WTC11 (cell line): Measurements from ENCODE around the gene ZFYVE28. TPM values are rescaled to one million over a fixed set of nuclear protein-coding genes. Genes with fewer than 3 reads are reported as not detected.

Source experiments
- ATAC-seq: fragments of 200-7000 bp; cut with Tn5 transposase; 2 replicates; pipeline ENCODE4 v1.10.0; 2021; ENCODE audit warnings: mild to moderate bottlenecking, moderate library complexity
- CTCF ChIA-PET: fragments of 300-600 bp; sonication (Branson Sonifier 250); formaldehyde crosslinking; loops from one replicate; lab custom pipeline; 2021; ENCODE audit warnings: antibody characterized with exemption; lab: Charles Lee
- POLR2A ChIA-PET: fragments of 350-600 bp; sonication (Branson Sonifier 250); formaldehyde crosslinking; loops from one replicate; lab custom pipeline; 2021; ENCODE audit warnings: antibody characterized with exemption; lab: Charles Lee
- DNase-seq: peaks from one replicate; pipeline ENCODE4 v3.0.0; 2021; ENCODE audit warnings: low spot score
- H3K27ac Mint-ChIP-seq: 2 replicates; pipeline ENCODE4 v1.8.0; 2021; ENCODE audit warnings: mixed read lengths
- H3K27me3 Mint-ChIP-seq: 2 replicates; pipeline ENCODE4 v1.8.0; 2021; ENCODE audit warnings: low read depth, mild to moderate bottlenecking, moderate library complexity, mixed read lengths
- H3K36me3 Mint-ChIP-seq: 2 replicates; pipeline ENCODE4 v1.8.0; 2021; ENCODE audit warnings: mixed read lengths
- H3K4me1 Mint-ChIP-seq: 2 replicates; pipeline ENCODE4 v1.8.0; 2022; ENCODE audit warnings: mixed read lengths
- H3K4me3 Mint-ChIP-seq: 2 replicates; pipeline ENCODE4 v1.8.0; 2021; ENCODE audit warnings: mild to moderate bottlenecking, moderate library complexity, mixed read lengths
- H3K9me3 Mint-ChIP-seq: 2 replicates; pipeline ENCODE4 v1.8.0; 2021; ENCODE audit warnings: mixed read lengths
- CDX4 ChIP-seq: fragments of 250-450 bp; sonication (Bioruptor Pico); IDR thresholded peaks from 2 replicates; pipeline ENCODE4 v1.9.0; 2021; ENCODE audit warnings: moderate library complexity, mild to moderate bottlenecking, inconsistent platforms, borderline replicate concordance
- CREM ChIP-seq: sonication (generic); formaldehyde crosslinking; IDR thresholded peaks from 2 replicates; pipeline ENCODE4 v1.8.1; 2022; ENCODE audit warnings: mild to moderate bottlenecking, missing genetic modification reagents, moderate library complexity
- ERG ChIP-seq: fragments of 250-450 bp; sonication (Bioruptor Pico); IDR thresholded peaks from 2 replicates; pipeline ENCODE4 v1.8.0; 2021; ENCODE audit warnings: mild to moderate bottlenecking
- FOXJ3 ChIP-seq: sonication (generic); formaldehyde crosslinking; IDR thresholded peaks from 2 replicates; pipeline ENCODE4 v1.9.0; 2021; ENCODE audit warnings: missing genetic modification reagents, mild to moderate bottlenecking, borderline replicate concordance
- FOXK1 ChIP-seq: sonication (generic); formaldehyde crosslinking; IDR thresholded peaks from 2 replicates; pipeline ENCODE4 v1.8.0; 2022; ENCODE audit warnings: mild to moderate bottlenecking, moderate library complexity, missing genetic modification reagents
- FOXP1 ChIP-seq: sonication (generic); formaldehyde crosslinking; IDR thresholded peaks from 2 replicates; pipeline ENCODE4 v1.8.0; 2022; ENCODE audit warnings: missing genetic modification reagents, mild to moderate bottlenecking, moderate library complexity, borderline replicate concordance
- GRHL2 ChIP-seq: fragments of 250-450 bp; sonication (Bioruptor Pico); IDR thresholded peaks from 2 replicates; pipeline ENCODE4 v1.8.0; 2022; ENCODE audit warnings: mild to moderate bottlenecking, moderate library complexity; ENCODE audit not compliant: insufficient replicate concordance, severe bottlenecking
- HMGA2 ChIP-seq: fragments of 250-450 bp; sonication (Bioruptor Pico); IDR thresholded peaks from 2 replicates; pipeline ENCODE4 v1.4.0; 2021; ENCODE audit warnings: mild to moderate bottlenecking, moderate library complexity
- MAX ChIP-seq: sonication (generic); formaldehyde crosslinking; IDR thresholded peaks from 2 replicates; pipeline ENCODE4 v1.8.0; 2022; ENCODE audit warnings: mild to moderate bottlenecking, missing genetic modification reagents
- NR1H2 ChIP-seq: sonication (generic); formaldehyde crosslinking; IDR thresholded peaks from 2 replicates; pipeline ENCODE4 v1.9.0; 2021; ENCODE audit warnings: mild to moderate bottlenecking, moderate library complexity, missing genetic modification reagents
- OVOL2 ChIP-seq: fragments of 250-450 bp; sonication (Bioruptor Pico); IDR thresholded peaks from 2 replicates; pipeline ENCODE4 v1.9.0; 2021; ENCODE audit warnings: mild to moderate bottlenecking, borderline replicate concordance
- PREB ChIP-seq: sonication (generic); formaldehyde crosslinking; IDR thresholded peaks from 2 replicates; pipeline ENCODE4 v1.8.1; 2022; ENCODE audit warnings: mild to moderate bottlenecking, missing genetic modification reagents, moderate library complexity, borderline replicate concordance
- PRRX2 ChIP-seq: fragments of 250-450 bp; sonication (Bioruptor Pico); IDR thresholded peaks from 2 replicates; pipeline ENCODE4 v1.8.0; 2021; ENCODE audit warnings: mild to moderate bottlenecking
- RORB ChIP-seq: fragments of 250-450 bp; sonication (Bioruptor Pico); IDR thresholded peaks from 2 replicates; pipeline ENCODE4 v1.9.0; 2021; ENCODE audit warnings: mild to moderate bottlenecking
- SMAD4 ChIP-seq: sonication (generic); formaldehyde crosslinking; IDR thresholded peaks from 2 replicates; pipeline ENCODE4 v1.8.0; 2022; ENCODE audit warnings: mild to moderate bottlenecking, missing genetic modification reagents
- TP53 ChIP-seq: sonication (generic); formaldehyde crosslinking; IDR thresholded peaks from 2 replicates; pipeline ENCODE4 v1.8.1; 2023; ENCODE audit warnings: mild to moderate bottlenecking, missing genetic modification reagents
- ZNF121 ChIP-seq: sonication (generic); formaldehyde crosslinking; IDR thresholded peaks from 2 replicates; pipeline ENCODE4 v1.8.0; 2023; ENCODE audit warnings: missing genetic modification reagents
- ZNF219 ChIP-seq: sonication (generic); formaldehyde crosslinking; IDR thresholded peaks from 2 replicates; pipeline ENCODE4 v1.8.0; 2023; ENCODE audit warnings: missing genetic modification reagents, mild to moderate bottlenecking, borderline replicate concordance
- ZNF281 ChIP-seq: sonication (generic); formaldehyde crosslinking; IDR thresholded peaks from 2 replicates; pipeline ENCODE4 v1.8.0; 2023; ENCODE audit warnings: mild to moderate bottlenecking, missing genetic modification reagents
- ZNF423 ChIP-seq: fragments of 250-450 bp; sonication (Bioruptor Pico); IDR thresholded peaks from 2 replicates; pipeline ENCODE4 v2.1.2; 2022; ENCODE audit warnings: mild to moderate bottlenecking, moderate library complexity
- ZNF512 ChIP-seq: sonication (generic); formaldehyde crosslinking; IDR thresholded peaks from 2 replicates; pipeline ENCODE4 v1.8.1; 2022; ENCODE audit warnings: missing genetic modification reagents, borderline replicate concordance
- ZNF532 ChIP-seq: fragments of 250-450 bp; sonication (Bioruptor Pico); IDR thresholded peaks from 2 replicates; pipeline ENCODE4 v1.9.0; 2021; ENCODE audit warnings: mild to moderate bottlenecking, borderline replicate concordance
- total RNA-seq: library from RNA; stranded (reverse); gene quantifications from 3 replicates; pipeline ENCODE4 v1.2.3, GENCODE V29; 2021

The ZFYVE28 gene
- total RNA-seq, 1 experiment from 2014 or later: 7.8 TPM

- TF ChIP-seq MAX (no peak), FOXJ3 (CRISPR knock-in tag) (no peak), ZNF219 (CRISPR knock-in tag) (no peak), OVOL2 (CRISPR knock-in tag) (no peak), GRHL2 (CRISPR knock-in tag) (no peak), ZNF532 (CRISPR knock-in tag) (no peak), PRRX2 (CRISPR knock-in tag) (no peak), FOXK1 (CRISPR knock-in tag) (no peak), ZNF121 (CRISPR knock-in tag) (no peak)
- TF ChIP-seq, all 79 proteins: peak for 0
Observed at GRCh38 chr4:2273221-2273620, 145.2 kb downstream of the ZFYVE28 start (continued).

- Mint-ChIP-seq H3K27ac (no peak overlapping the region), H3K36me3 (no peaks in the 10 kb centered on the region), H3K4me1 (peaks cover 9% of the 10 kb centered on the region), H3K27me3 (no peaks in the 10 kb centered on the region), H3K9me3 (no peaks in the 10 kb centered on the region), H3K4me3 (no peak overlapping the region)
- CTCF ChIA-PET: no interaction called here
- DNase-seq: no peak
- POLR2A ChIA-PET: no interaction called here
- ATAC-seq: no peak
- TF ChIP-seq SMAD4 (CRISPR knock-in tag): no peak
- TF ChIP-seq NR1H2: no peak
- no peak for TF ChIP-seq CREM (CRISPR knock-in tag)
- TF ChIP-seq ZNF512 (CRISPR knock-in tag): no peak
- no peak for TF ChIP-seq PREB (CRISPR knock-in tag)
- TF ChIP-seq ZNF281 (CRISPR knock-in tag): no peak
- no peak for TF ChIP-seq ZNF423 (CRISPR knock-in tag)
- no peak for TF ChIP-seq RORB (CRISPR knock-in tag)
- TF ChIP-seq CDX4 (CRISPR knock-in tag): no peak
- TF ChIP-seq TP53 (CRISPR knock-in tag): no peak
- no peak for TF ChIP-seq ERG (CRISPR knock-in tag)
- TF ChIP-seq HMGA2 (CRISPR knock-in tag): no peak
- no peak for TF ChIP-seq FOXP1 (CRISPR knock-in tag)
Observed at GRCh38 chr4:2272828-2273120, 145.7 kb downstream of the ZFYVE28 start.
